A673 (cell line): ENCODE measurements around the gene DLG5.

Experiments used
- CTCF ChIP-seq: fragments of 300-800, 200-600 bp; sonication (generic); conservative IDR thresholded peaks from 2 replicates; pipeline ENCODE4 v1.5.1; 2017; ENCODE audit warnings: low read depth, mild to moderate bottlenecking, antibody characterized with exemption, low read length, moderate library complexity, mixed read lengths
- EZH2 ChIP-seq: fragments of 200-600 bp; sonication (generic); IDR thresholded peaks from 2 replicates; pipeline ENCODE4 v1.6.1; 2017; ENCODE audit warnings: borderline replicate concordance, low read depth, mild to moderate bottlenecking, mixed read lengths, antibody characterized with exemption, low read length; ENCODE audit not compliant: poor library complexity, severe bottlenecking

GRCh38 chr10:77834540-77834939 lies 92.0 kb downstream of the DLG5 start:
- TF ChIP-seq CTCF (no peak), EZH2 (no peak)
